Stimulated activated CD4-positive, alpha-beta T cell treated with anti-CD3 and anti-CD28 coated beads, Interleukin-15, amount 100 ng/mL, for 1 hour (primary cell): ENCODE data around the gene LIMA1.
A peak's percentile ranks its signal among the peaks of the same experiment; 100 is the strongest.
"Not testable (repeated sequence)": the region's sequence is repeated elsewhere in the genome, so short reads cannot be mapped to it uniquely, and the experiment has no call there.

Experiments
- DNase-seq, 2 donors: peaks; one replicate each; pipeline ENCODE4 v3.0.0-alpha.2; 2020; ENCODE audit warnings: low read depth in 1 of 2, low spot score in 1 of 2

The LIMA1 gene

GRCh38 chr12:50187084-50187900 lies 96.0 kb downstream of the LIMA1 start:
- DNase-seq = no peak

- DNase-seq = no peak
Measured at GRCh38 chr12:50186681-50187080, 96.6 kb downstream of the LIMA1 start.

- no peak for DNase-seq
Measured at GRCh38 chr12:50185970-50186663, 97.2 kb downstream of the LIMA1 start.

- no peak for DNase-seq
Measured at GRCh38 chr12:50185301-50185895, 97.9 kb downstream of the LIMA1 start.

GRCh38 chr12:50184261-50184660 lies 99.1 kb downstream of the LIMA1 start:
- DNase-seq = no peak

GRCh38 chr12:50182461-50182860 lies 100.9 kb downstream of the LIMA1 start:
- DNase-seq = no peak

GRCh38 chr12:50181691-50182090 lies 101.6 kb downstream of the LIMA1 start:
- DNase-seq = no peak

- DNase-seq = no peak
Measured at GRCh38 chr12:50175716-50176026, 107.6 kb downstream of the LIMA1 start.

- no peak for DNase-seq
Measured at GRCh38 chr12:50174971-50175715, 108.2 kb downstream of the LIMA1 start.

- DNase-seq = peak; percentile 92 to 94
Measured at GRCh38 chr12:50167049-50167828, 116.1 kb downstream of the LIMA1 start, which contains the start of gene CERS5. CERS5 (minus strand) TSS chr12:50167369; CDS start chr12:50167297, 72 bp downstream.

- DNase-seq = no peak
Measured at GRCh38 chr12:50166799-50167048, 116.6 kb downstream of the LIMA1 start.

- DNase-seq = no peak
Measured at GRCh38 chr12:50164963-50165362, 118.4 kb downstream of the LIMA1 start.

- no peak for DNase-seq
Measured at GRCh38 chr12:50162230-50162629, 121.1 kb downstream of the LIMA1 start.

GRCh38 chr12:50160643-50161042 lies 122.7 kb downstream of the LIMA1 start:
- no peak for DNase-seq

GRCh38 chr12:50157259-50157658 lies 126.1 kb downstream of the LIMA1 start:
- no peak for DNase-seq

GRCh38 chr12:50156641-50157040 lies 126.7 kb downstream of the LIMA1 start:
- DNase-seq = no peak

GRCh38 chr12:50154947-50155346 lies 128.4 kb downstream of the LIMA1 start:
- DNase-seq = not testable (repeated sequence)

GRCh38 chr12:50151047-50151687 lies 132.2 kb downstream of the LIMA1 start:
- DNase-seq = no peak

GRCh38 chr12:50149311-50149710 lies 134.0 kb downstream of the LIMA1 start:
- no peak for DNase-seq

GRCh38 chr12:50148011-50148410 lies 135.3 kb downstream of the LIMA1 start:
- not testable (repeated sequence) for DNase-seq
